K562 (cell line): ENCODE data around the gene NLRP5. TPM values are rescaled to one million over a fixed set of nuclear protein-coding genes. Genes with fewer than 3 reads are reported as not detected.

ENCODE experiments used
- ATAC-seq: fragments of 200-7000 bp; cut with Tn5 transposase; 3 replicates; pipeline ENCODE4 v1.9.1; 2020; ENCODE audit warnings: moderate library complexity
- BruUV-seq: library from RNA; stranded (reverse); fragments of 400-500 nt; replicated peaks from 2 replicates; lab custom pipeline; 2021; lab: Mats Ljungman, UMichigan
- CTCF ChIA-PET: fragments of 300-600 bp; formaldehyde crosslinking; extraction: SDS; loops from one replicate; lab custom pipeline; 2021; ENCODE audit warnings: low intra/inter-chr PET ratio; lab: Yijun Ruan, JAX
- POLR2A ChIA-PET: fragments of 300-600, 350-650 bp; sonication (Branson Sonifier 250); formaldehyde crosslinking; extraction: SDS; loops from one replicate; lab custom pipeline; 2021; ENCODE audit warnings: antibody characterized with exemption, inconsistent platforms; lab: Yijun Ruan, JAX
- DNase-seq, 4 experiments: peaks; one replicate each; pipeline versions ENCODE4 v3.0.0 to v3.0.0-alpha.2; 2011 to 2018; ENCODE audit warnings: low spot score in 3 of 4, mixed read lengths in 3 of 4; ENCODE audit errors: extremely low read depth in 1 of 4
- FAIRE-seq: peaks from 2 replicates; lab custom pipeline; 2011; peaks lifted over from hg19 to GRCh38; lab: Jason Lieb, UNC
- H2AFZ ChIP-seq: 2 replicates; pipeline ENCODE4 v1.6.0; 2011; ENCODE audit warnings: low read depth, low read length, control low read depth, inconsistent platforms
- H3K27ac ChIP-seq: fragments of 200-600 bp; 3 replicates; pipeline ENCODE4 v1.8.0; 2011; ENCODE audit warnings: low read depth, mild to moderate bottlenecking, control low read depth, inconsistent platforms, low read length, moderate library complexity, mixed read lengths; ENCODE audit errors: extremely low read depth
- H3K27me3 ChIP-seq, 2 experiments: fragments of 300-600 bp in 1 of 2; 2 replicates in 1 of 2; 3 replicates in 1 of 2; pipeline versions ENCODE4 v1.6.0 to v1.8.0; 2011; ENCODE audit warnings: inconsistent platforms in 2 of 2, low read length in 2 of 2, mild to moderate bottlenecking in 1 of 2, mixed read lengths in 1 of 2, moderate library complexity in 1 of 2; ENCODE audit not compliant: control insufficient read depth in 2 of 2, insufficient read depth in 2 of 2
- H3K36me3 ChIP-seq: fragments of 300-600 bp; 3 replicates; pipeline ENCODE4 v1.8.0; 2011; ENCODE audit warnings: mild to moderate bottlenecking, low read length, inconsistent platforms; ENCODE audit not compliant: control insufficient read depth, insufficient read depth
- H3K4me1 ChIP-seq, 2 experiments: fragments of 200-600 bp in 1 of 2; replicated peaks in 1 of 2; 2 replicates in 1 of 2; 3 replicates in 1 of 2; pipeline versions ENCODE4 v1.5.1 to v1.8.0; 2011; ENCODE audit warnings: inconsistent platforms in 2 of 2, low read length in 2 of 2, mild to moderate bottlenecking in 1 of 2, mixed read lengths in 1 of 2, moderate library complexity in 1 of 2; ENCODE audit not compliant: control insufficient read depth in 2 of 2, insufficient read depth in 2 of 2
- H3K4me2 ChIP-seq: 2 replicates; pipeline ENCODE4 v1.6.1; 2011; ENCODE audit warnings: low read length, control low read depth, inconsistent platforms, mixed read lengths; ENCODE audit not compliant: insufficient read depth
- H3K4me3 ChIP-seq: fragments of 200-600 bp; sonication (generic), shearing (Covaris generic); 2 replicates; pipeline ENCODE4 v1.5.1; 2016; ENCODE audit warnings: control low read depth, inconsistent platforms
- H3K79me2 ChIP-seq: fragments of 200-600 bp; 3 replicates; pipeline ENCODE4 v1.8.0; 2011; ENCODE audit warnings: low read length, inconsistent platforms; ENCODE audit not compliant: control insufficient read depth, insufficient read depth
- H3K9ac ChIP-seq, 2 experiments: 2 replicates each; pipeline versions ENCODE4 v1.6.0 to v1.6.1; 2011; ENCODE audit warnings: low read depth in 2 of 2, low read length in 2 of 2, control low read depth in 1 of 2, inconsistent platforms in 1 of 2, mild to moderate bottlenecking in 1 of 2, mixed read lengths in 1 of 2; ENCODE audit not compliant: insufficient read depth in 1 of 2
- H3K9me1 ChIP-seq: one replicate; pipeline ENCODE4 v1.6.0; 2011; ENCODE audit warnings: inconsistent platforms, mild to moderate bottlenecking, low read length, moderate library complexity; ENCODE audit not compliant: control insufficient read depth, insufficient read depth
- H3K9me3 ChIP-seq: replicated peaks from 2 replicates; pipeline ENCODE4 v1.5.1; 2011; ENCODE audit warnings: low read depth, low read length, inconsistent platforms; ENCODE audit not compliant: control insufficient read depth, insufficient read depth
- H4K20me1 ChIP-seq: replicated peaks from 2 replicates; pipeline ENCODE4 v1.6.1; 2011; ENCODE audit warnings: low read length, inconsistent platforms, mixed read lengths; ENCODE audit not compliant: control insufficient read depth, insufficient read depth
- POLR2G ChIP-seq: fragments of 200-400 bp; formaldehyde crosslinking; IDR thresholded peaks from 2 replicates; pipeline ENCODE4 v1.6.1; 2017; ENCODE audit warnings: low read depth, mild to moderate bottlenecking, antibody characterized with exemption, low read length, moderate library complexity
- RBM22 ChIP-seq: fragments of 200-400 bp; formaldehyde crosslinking; IDR thresholded peaks from 2 replicates; pipeline ENCODE4 v1.6.1; 2018; ENCODE audit warnings: low read length, low read depth; ENCODE audit not compliant: poor library complexity, severe bottlenecking
- ZBTB33 ChIP-seq: sonication (generic); formaldehyde crosslinking; IDR thresholded peaks from 2 replicates; pipeline ENCODE4 v1.8.1; 2023; ENCODE audit warnings: mild to moderate bottlenecking, missing genetic modification reagents
- ZNF212 ChIP-seq: fragments of 450-650 bp; formaldehyde crosslinking; IDR thresholded peaks from 2 replicates; pipeline ENCODE4 v1.4.0; 2020; ENCODE audit warnings: mild to moderate bottlenecking
- ZNF445 ChIP-seq: fragments of 250-450 bp; sonication (Bioruptor Pico); IDR thresholded peaks from 2 replicates; pipeline ENCODE4 v1.4.0; 2020; ENCODE audit warnings: low read depth, mild to moderate bottlenecking, moderate library complexity
- WGBS: fragments of 100-300 bp; shearing (Covaris generic); methylation state at CpG from one replicate; pipeline ENCODE4 v1.1.6; 2016; ENCODE audit warnings: low coverage, mixed read lengths; ENCODE audit not compliant: insufficient coverage; ENCODE audit errors: missing lambda C conversion rate; 5-methylcytosine and 5-hydroxymethylcytosine counted together
- in situ Hi-C: fragments of 300-500 bp; cut with MboI; formaldehyde crosslinking; loops from 4 replicates; pipeline ENCODE4 v1.15.0; 2018; ENCODE audit warnings: inconsistent platforms, mixed read lengths
- intact Hi-C: fragments of 100-400 bp; cut with micrococcal nuclease; formaldehyde crosslinking; loops from 2 replicates; pipeline ENCODE4 v1.14.2; 2022
- polyA plus RNA-seq, 8 experiments: library from polyadenylated mRNA; depleted of rRNA in 4 of 8; stranded (reverse) in 5 of 8; unstranded in 3 of 8; fragments of >200 nt; fragmentation: Nextera tagmentation in 2 of 8; fragmentation: Illumina TruSeq in 1 of 8; extraction: Ambion mirVana in 2 of 8; extraction: Trizol in 1 of 8; gene quantifications; 2 replicates each; pipeline versions ENCODE4 v1.2.1 to v1.2.3, GENCODE V29; 2011 to 2014; ENCODE audit warnings: inconsistent platforms in 1 of 8, missing spikeins in 1 of 8
- total RNA-seq, 7 experiments: library from RNA; depleted of rRNA in 6 of 7; stranded (reverse); fragments of >200 nt in 6 of 7; fragmentation: Illumina TruSeq in 2 of 7; extraction: Trizol in 2 of 7; gene quantifications; 2 replicates each; pipeline versions ENCODE4 v1.2.1 to v1.2.3, GENCODE V29; 2011 to 2021; ENCODE audit warnings: low replicate concordance in 1 of 7

Gene NLRP5
- total and polyA plus RNA-seq, 9 of the 15 experiments (the other 6 are each of a cell fraction or from before 2014, with no cell fraction given) = 0.04 to 0.07 TPM; not detected in 7

GRCh38 chr19:56087647-56088496 is 101.3 kb downstream of the NLRP5 start:
- no TSS peak for BruUV-seq

GRCh38 chr19:56088497-56089215 is 102.1 kb downstream of the NLRP5 start:
- FAIRE-seq = no peak
- Histone ChIP-seq H3K36me3 (peaks cover 57% of the 10 kb centered on the region; the same call in 2 of the 3 replicates), H3K4me1 (peaks cover 0 to 16% of the 10 kb centered on the region in 2 experiments; a peak in 2 of 5 replicates), H3K27ac (no peak overlapping the region), H3K9me3 (peaks cover 14% of the 10 kb centered on the region), H4K20me1 (peaks cover 11% of the 10 kb centered on the region), H2AFZ (no peak overlapping the region), H3K27me3 (no peaks in the 10 kb centered on the region), H3K9ac (no peak overlapping the region), H3K9me1 (peaks cover 3% of the 10 kb centered on the region), H3K4me3 (no peak overlapping the region), H3K79me2 (peaks cover 42% of the 10 kb centered on the region), H3K4me2 (no peak overlapping the region)
- ChIA-PET POLR2A (interaction anchor here (1.2 kb wide), 1 partner anchor 37 kb away, joined by 4 read pairs; no protein-coding TSS in a partner anchor), CTCF (no interaction called here)
- intact Hi-C loops = no loop called here
- in situ Hi-C loops = no loop called here
- no peak for ATAC-seq
- 95% methylated on average over 26 of the region's 66 CpGs for WGBS
- DNase-seq = no peak
- no TSS peak for BruUV-seq
- TF ChIP-seq POLR2G (peak; percentile 38; the same call in 1 of the 2 replicates), ZBTB33 (CRISPR knock-in tag) (peak; percentile 9; the same call in 1 of the 2 replicates), RBM22 (peak; percentile 58), ZNF212 (CRISPR knock-in tag) (no peak)

More at GRCh38 chr19:56087647-56088496, 101.3 kb downstream of the NLRP5 start:
- H3K4me3 ChIP-seq = no peak overlapping the region
- in situ Hi-C loops = no loop called here
- peaks cover 3% of the 10 kb centered on the region for H3K9me1 ChIP-seq
- WGBS = 88% methylated on average over 10 of the region's 104 CpGs
- H3K4me1 ChIP-seq = peaks cover 0 to 16% of the 10 kb centered on the region in 2 experiments; a peak in 2 of 5 replicates
- no peak for DNase-seq
- peaks cover 49% of the 10 kb centered on the region; the same call in 2 of the 3 replicates for H3K36me3 ChIP-seq
- H4K20me1 ChIP-seq = peaks cover 11% of the 10 kb centered on the region
- no peak overlapping the region for H3K4me2 ChIP-seq
- no peak overlapping the region for H3K27ac ChIP-seq
- FAIRE-seq = no peak
- no peak overlapping the region for H3K9ac ChIP-seq
- no peak for ATAC-seq
- H3K79me2 ChIP-seq = peaks cover 34% of the 10 kb centered on the region
- no peaks in the 10 kb centered on the region for H3K27me3 ChIP-seq
- POLR2A ChIA-PET = interaction anchor here (1.2 kb wide), 1 partner anchor 38 kb away, joined by 4 read pairs; no protein-coding TSS in a partner anchor
- peaks cover 6% of the 10 kb centered on the region for H3K9me3 ChIP-seq
- intact Hi-C loops = no loop called here
- CTCF ChIA-PET = interaction anchor here (0.6 kb wide), 1 partner anchor 398 kb away, joined by 3 read pairs; no protein-coding TSS in a partner anchor
- no peak overlapping the region for H2AFZ ChIP-seq
- no peak for TF ChIP-seq ZNF445 (CRISPR knock-in tag)
- TF ChIP-seq POLR2G = 0 out of 2 replicates have a peak, but pooled peaks have one; percentile 3
